Motor neuron (in vitro differentiated cells): ENCODE data around the gene MYRF. TPM values are rescaled to one million over a fixed set of nuclear protein-coding genes. Genes with fewer than 3 reads are reported as not detected.

Source experiments
- ATAC-seq, 8 experiments: fragments of 200-7000 bp; cut with Tn5 transposase; replicated peaks in 6 of 8; 2 replicates each; pipeline ENCODE4 v1.8.0; 2021; ENCODE audit warnings: mild to moderate bottlenecking in 8 of 8, moderate library complexity in 8 of 8
- H3K27ac ChIP-seq, 2 donors: fragments of 250-450 bp; sonication (Bioruptor Pico); 2 replicates each; pipeline ENCODE4 v1.9.0; 2021; ENCODE audit warnings: antibody characterized with exemption in 2 of 2, mild to moderate bottlenecking in 2 of 2, moderate library complexity in 1 of 2
- H3K4me1 ChIP-seq, 2 donors: fragments of 250-450 bp; sonication (Bioruptor Pico); replicated peaks in 1 of 2; 2 replicates each; pipeline ENCODE4 v1.6.1; 2021; ENCODE audit warnings: antibody characterized with exemption in 2 of 2, mild to moderate bottlenecking in 2 of 2, moderate library complexity in 1 of 2
- H3K4me3 ChIP-seq, 5 donors: fragments of 250-450 bp; sonication (Bioruptor Pico); 2 replicates each; pipeline ENCODE4 v1.9.0; 2021; ENCODE audit warnings: antibody characterized with exemption in 5 of 5, mild to moderate bottlenecking in 5 of 5, moderate library complexity in 4 of 5
- WGBS, 10 experiments: fragments of 450-650 bp; shearing (Covaris generic); methylation state at CpG; one replicate each; pipeline ENCODE4 v1.0.0; 2022; 5-methylcytosine and 5-hydroxymethylcytosine counted together
- in situ Hi-C, 9 experiments: fragments of 400-800 bp; cut with MboI; loops; one replicate each; pipeline ENCODE4 v1.15.0; 2021; ENCODE audit warnings: low sequenced_read_pairs in 9 of 9, low pct_unique_long_range_greater_than_20kb in 2 of 9; ENCODE audit not compliant: unreplicated experiment in 9 of 9
- total RNA-seq, 8 experiments: library from RNA; unstranded; fragments of 300-600 nt; gene quantifications; 2 replicates each; pipeline versions ENCODE4 v1.2.3 to v1.2.4, GENCODE V29; 2022

Gene MYRF
- total RNA-seq, 8 experiments from 2014 or later: 0.92 to 4.0 (median 2.3) TPM

DNA sequence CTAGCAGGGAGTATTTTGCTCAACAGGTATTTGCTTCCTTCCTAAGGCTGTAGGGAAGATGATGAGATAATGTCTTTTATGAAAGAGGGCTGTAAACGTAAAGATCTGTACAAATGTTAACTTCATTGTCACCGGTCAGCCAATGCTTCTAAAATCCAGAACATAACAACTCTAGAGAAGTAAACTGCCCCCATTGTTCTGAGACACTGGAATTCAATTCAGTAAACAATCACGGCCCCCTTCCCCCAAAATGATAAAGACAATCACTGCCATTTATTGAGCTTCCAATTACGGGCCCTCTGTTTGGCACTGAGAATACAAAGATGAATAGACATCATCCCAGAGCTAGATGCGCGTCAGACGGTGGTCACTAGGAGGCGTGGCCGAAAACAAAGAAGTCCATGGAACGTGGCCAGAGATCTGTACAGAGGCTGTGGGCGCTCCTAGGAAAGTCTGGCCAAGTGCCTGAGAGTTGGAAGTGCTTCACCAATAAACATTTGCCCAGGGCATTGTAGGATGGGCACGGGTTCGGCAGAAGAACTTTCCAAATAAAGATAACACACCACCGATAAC is 39.4 kb downstream of the MYRF start:
- WGBS, 10 experiments: 0 to 33% (median 8%) methylated on average over 1 to 9 of the region's 14 CpGs
- ATAC-seq: peak; percentile 52 to 77 (median 74)
- in situ Hi-C loops: loop anchor here in 1 of 9 experiments (25.0 kb wide), 1 partner anchor 320 kb away; the partner anchor contains the start of gene INCENP
- Histone ChIP-seq H3K4me3 (peak overlapping the region; percentile 72 to 94 (median 76)), H3K27ac (peak overlapping the region; percentile 99 to 100), H3K4me1 (peaks cover 4 to 11% of the 10 kb centered on the region in 2 donors)

- Histone ChIP-seq H3K4me3 (peak within 1 kb of the TSS; percentile 72 to 94 (median 76)), H3K4me1 (peaks cover 4 to 13% of the 10 kb centered on the region in 2 donors), H3K27ac (peak within 1 kb of the TSS; percentile 99 to 100)
- ATAC-seq: peak; percentile 84 to 89 (median 87)
- in situ Hi-C loops: loop anchor here in 1 of 9 experiments (25.0 kb wide), 1 partner anchor 320 kb away; the partner anchor contains the start of gene INCENP
- WGBS, 10 experiments: 0% methylated on average over 1 to 2 of the region's 61 CpGs; no CpG with 5 or more reads in 8 of the 10 experiments
Measured at GRCh38 chr11:61792310-61793082, 40.1 kb downstream of the MYRF start, which contains the start of the genes FEN1 and TMEM258. Gene FEN1 (plus strand): TSS chr11:61792911. CDS start chr11:61795362, 2,451 bp downstream. Gene TMEM258 (minus strand): TSS chr11:61792599. CDS start chr11:61792558, 41 bp downstream.

- ATAC-seq: peak in 3 of 8 experiments; percentile 5 to 32 (median 8)
- peak overlapping the region; percentile 72 to 94 (median 76) for H3K4me3 ChIP-seq
- in situ Hi-C loops: loop anchor here in 1 of 9 experiments (25.0 kb wide), 1 partner anchor 319 kb away; the partner anchor contains the start of gene INCENP
- peaks cover 4 to 14% of the 10 kb centered on the region in 2 donors for H3K4me1 ChIP-seq
- peak overlapping the region; percentile 99 to 100 for H3K27ac ChIP-seq
- 0 to 40% (median 2%) methylated on average over 1 to 15 of the region's 29 CpGs for WGBS, 10 experiments
Measured at GRCh38 chr11:61793083-61793828, 40.8 kb downstream of the MYRF start.

GRCh38 chr11:61793829-61794204 is 41.4 kb downstream of the MYRF start:
- H3K4me3 ChIP-seq: peak overlapping the region in 3 of 5 donors; percentile 72 to 94 (median 87)
- no peak for ATAC-seq
- 0 to 71% (median 27%) methylated on average over 1 to 3 of the region's 3 CpGs; no CpG with 5 or more reads in 3 of the 10 experiments for WGBS, 10 experiments
- in situ Hi-C loops: loop anchor here in 1 of 9 experiments (25.0 kb wide), 1 partner anchor 318 kb away; the partner anchor contains the start of gene INCENP
- H3K27ac ChIP-seq: no peak overlapping the region
- H3K4me1 ChIP-seq: peaks cover 4 to 14% of the 10 kb centered on the region in 2 donors

GRCh38 chr11:61794579-61794978 is 42.1 kb downstream of the MYRF start:
- no peak for ATAC-seq
- WGBS, 10 experiments: 72 to 100% (median 96%) methylated on average over 1 to 4 of the region's 4 CpGs; no CpG with 5 or more reads in 1 of the 10 experiments
- in situ Hi-C loops: loop anchor here in 1 of 9 experiments (25.0 kb wide), 1 partner anchor 318 kb away; the partner anchor contains the start of gene INCENP
- H3K27ac ChIP-seq: no peak overlapping the region
- H3K4me1 ChIP-seq: peaks cover 4 to 14% of the 10 kb centered on the region in 2 donors
- no peak overlapping the region for H3K4me3 ChIP-seq

- no peak overlapping the region for H3K27ac ChIP-seq
- in situ Hi-C loops: loop anchor here in 1 of 9 experiments (25.0 kb wide), 1 partner anchor 317 kb away; the partner anchor contains the start of gene INCENP
- H3K4me1 ChIP-seq: peaks cover 4 to 14% of the 10 kb centered on the region in 2 donors
Measured at GRCh38 chr11:61795459-61795858, 43.0 kb downstream of the MYRF start.

GRCh38 chr11:61795876-61796526 is 43.6 kb downstream of the MYRF start:
- Histone ChIP-seq H3K4me3 (no peak overlapping the region), H3K27ac (no peak overlapping the region), H3K4me1 (peaks cover 4 to 14% of the 10 kb centered on the region in 2 donors)
- in situ Hi-C loops: loop anchor here in 1 of 9 experiments (25.0 kb wide), 1 partner anchor 316 kb away; the partner anchor contains the start of gene INCENP
- ATAC-seq: no peak
- WGBS, 10 experiments: 80 to 100% (median 92%) methylated on average over 1 to 15 of the region's 18 CpGs; no CpG with 5 or more reads in 5 of the 10 experiments

More at GRCh38 chr11:61795459-61795858, 43.0 kb downstream of the MYRF start:
- no peak overlapping the region for H3K4me3 ChIP-seq
- 75 to 92% (median 81%) methylated on average over 1 to 6 of the region's 12 CpGs; no CpG with 5 or more reads in 4 of the 10 experiments for WGBS, 10 experiments
- no peak for ATAC-seq

- in situ Hi-C loops: loop anchor here in 1 of 9 experiments (25.0 kb wide), 1 partner anchor 315 kb away; the partner anchor contains the start of gene INCENP
- no peak overlapping the region for H3K27ac ChIP-seq
Measured at GRCh38 chr11:61797263-61797944, 45.0 kb downstream of the MYRF start.

DNA sequence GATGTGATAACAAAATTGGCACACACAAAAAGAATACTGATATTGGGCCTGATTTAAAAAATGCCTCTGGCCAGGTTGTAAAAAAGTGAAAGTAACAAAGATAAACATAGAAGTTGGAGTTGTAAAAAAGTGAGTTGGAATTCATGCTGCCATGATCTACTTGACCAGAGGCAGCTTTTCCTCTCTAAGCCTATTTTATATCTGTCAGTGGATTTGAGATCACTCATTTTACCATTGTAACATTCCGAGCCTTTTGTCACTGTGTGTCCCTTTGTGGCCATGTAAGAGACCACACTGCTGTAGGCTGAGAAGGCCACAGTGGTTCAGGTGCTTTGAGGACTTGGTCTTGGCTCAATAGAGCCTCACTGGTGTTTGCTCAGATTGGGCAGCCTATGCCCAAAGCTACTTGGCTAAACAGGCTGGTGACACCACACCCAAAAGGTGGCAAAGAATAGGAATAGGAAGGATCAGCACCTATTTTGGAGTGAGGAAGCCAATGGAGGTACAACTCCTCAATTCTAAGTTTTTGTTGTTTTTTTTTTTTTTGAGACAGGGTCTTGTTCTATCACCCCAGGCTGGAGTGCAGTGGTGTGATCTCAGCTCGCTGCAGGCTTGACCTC is 47.3 kb downstream of the MYRF start:
- no peak overlapping the region for H3K27ac ChIP-seq
- 86 to 100% (median 100%) methylated on average over 1 to 2 of the region's 2 CpGs; no CpG with 5 or more reads in 3 of the 10 experiments for WGBS, 10 experiments
- in situ Hi-C loops: loop anchor here in 1 of 9 experiments (25.0 kb wide), 1 partner anchor 313 kb away; the partner anchor contains the start of gene INCENP
- ATAC-seq: no peak
- H3K4me1 ChIP-seq: peaks cover 0 to 3% of the 10 kb centered on the region in 2 donors
- no peak overlapping the region for H3K4me3 ChIP-seq

More at GRCh38 chr11:61797263-61797944, 45.0 kb downstream of the MYRF start:
- 0 to 85% (median 52%) methylated on average over 1 to 3 of the region's 3 CpGs for WGBS, 10 experiments
- Histone ChIP-seq H3K4me1 (peaks cover 4 to 8% of the 10 kb centered on the region in 2 donors), H3K4me3 (no peak overlapping the region)
- peak in 3 of 8 experiments; percentile 12 to 15 (median 12) for ATAC-seq

GRCh38 chr11:61800331-61801281 is 48.2 kb downstream of the MYRF start:
- in situ Hi-C loops: no loop called here
- WGBS, 10 experiments: 80 to 100% (median 96%) methylated on average over 1 to 2 of the region's 3 CpGs; no CpG with 5 or more reads in 1 of the 10 experiments
- Histone ChIP-seq H3K4me1 (peaks cover 0 to 3% of the 10 kb centered on the region in 2 donors), H3K27ac (no peak overlapping the region), H3K4me3 (no peak overlapping the region)
- no peak for ATAC-seq
